GM12878 (cell line): ENCODE data around the gene FOXA1.

Source experiments
- CREB1 ChIP-seq: IDR thresholded peaks from 2 replicates; pipeline ENCODE4 v1.6.1; 2012; ENCODE audit warnings: low read depth, mild to moderate bottlenecking, inconsistent platforms
- TF ChIP-seq, protein P1 (sequence below), 3 experiments: IDR thresholded peaks in 2 of 3; conservative IDR thresholded peaks in 1 of 3; 2 replicates each; pipeline ENCODE4 v1.5.1; 2011; ENCODE audit warnings: low read depth in 3 of 3, low read length in 3 of 3, mild to moderate bottlenecking in 3 of 3, control low read depth in 2 of 3, moderate library complexity in 2 of 3, inconsistent platforms in 1 of 3, mixed read lengths in 1 of 3; ENCODE audit not compliant: control insufficient read depth in 2 of 3, insufficient read depth in 1 of 3; ENCODE audit errors: extremely low read depth in 1 of 3

DNA sequence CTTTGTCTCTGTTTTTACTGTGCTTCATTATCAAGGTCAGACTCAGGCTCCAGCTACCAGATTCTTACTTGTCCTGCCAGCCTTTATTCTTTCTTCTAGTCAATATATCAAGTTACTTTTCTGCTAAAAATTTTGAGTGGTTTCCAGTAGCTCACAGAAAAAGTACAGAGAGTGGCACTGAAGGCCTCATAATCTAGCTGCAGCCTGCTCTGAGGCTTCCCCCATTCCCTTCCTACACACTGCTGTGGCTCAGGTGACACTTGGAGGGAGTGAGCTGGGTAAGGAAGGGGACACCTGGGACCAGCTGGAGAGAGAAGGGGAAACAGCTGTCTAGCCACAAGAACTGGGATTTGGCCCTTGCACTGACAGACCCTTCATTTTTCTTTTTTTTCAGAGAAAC lies 25.8 kb upstream of the FOXA1 start:
- TF ChIP-seq, protein P1, sequence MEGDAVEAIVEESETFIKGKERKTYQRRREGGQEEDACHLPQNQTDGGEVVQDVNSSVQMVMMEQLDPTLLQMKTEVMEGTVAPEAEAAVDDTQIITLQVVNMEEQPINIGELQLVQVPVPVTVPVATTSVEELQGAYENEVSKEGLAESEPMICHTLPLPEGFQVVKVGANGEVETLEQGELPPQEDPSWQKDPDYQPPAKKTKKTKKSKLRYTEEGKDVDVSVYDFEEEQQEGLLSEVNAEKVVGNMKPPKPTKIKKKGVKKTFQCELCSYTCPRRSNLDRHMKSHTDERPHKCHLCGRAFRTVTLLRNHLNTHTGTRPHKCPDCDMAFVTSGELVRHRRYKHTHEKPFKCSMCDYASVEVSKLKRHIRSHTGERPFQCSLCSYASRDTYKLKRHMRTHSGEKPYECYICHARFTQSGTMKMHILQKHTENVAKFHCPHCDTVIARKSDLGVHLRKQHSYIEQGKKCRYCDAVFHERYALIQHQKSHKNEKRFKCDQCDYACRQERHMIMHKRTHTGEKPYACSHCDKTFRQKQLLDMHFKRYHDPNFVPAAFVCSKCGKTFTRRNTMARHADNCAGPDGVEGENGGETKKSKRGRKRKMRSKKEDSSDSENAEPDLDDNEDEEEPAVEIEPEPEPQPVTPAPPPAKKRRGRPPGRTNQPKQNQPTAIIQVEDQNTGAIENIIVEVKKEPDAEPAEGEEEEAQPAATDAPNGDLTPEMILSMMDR (IDR thresholded peaks at IDR 0.05 in 2 of 3, conservative IDR thresholded peaks at IDR 0.05 in 1 of 3; ENCODE audit: control insufficient read depth in 2 of 3, extremely low read depth in 1 of 3, insufficient read depth in 1 of 3, low read depth in 3 of 3, low read length in 3 of 3), result no peak
- no peak for TF ChIP-seq CREB1
